Gastroesophageal sphincter (tissue), 4 donors: ENCODE results near the gene LAMTOR1. TPM values are rescaled to one million over a fixed set of nuclear protein-coding genes. Genes with fewer than 3 reads are reported as not detected.

ENCODE experiments used
- ATAC-seq: fragments of 150-250 bp; one replicate; pipeline ENCODE4 v1.9.1; 2016; ENCODE audit warnings: mild to moderate bottlenecking, moderate library complexity
- H3K27ac ChIP-seq, 4 donors: fragments of 200-600 bp; sonication (generic) in 3 of 4; 1 replicate in 3 of 4; 2 replicates in 1 of 4; pipeline ENCODE4 v1.5.1; 2016 to 2019
- H3K27me3 ChIP-seq: fragments of 200-600 bp; sonication (generic); one replicate; pipeline ENCODE4 v1.5.1; 2019
- H3K36me3 ChIP-seq, 2 donors: fragments of 200-600 bp; sonication (generic); one replicate each; pipeline ENCODE4 v1.5.1; 2019; ENCODE audit warnings: control low read depth in 1 of 2
- H3K4me1 ChIP-seq, 3 donors: fragments of 200-600 bp; sonication (generic); 1 replicate in 2 of 3; 2 replicates in 1 of 3; pipeline ENCODE4 v1.5.1; 2016 to 2019; ENCODE audit warnings: control low read depth in 2 of 3
- H3K4me3 ChIP-seq, 2 donors: fragments of 200-600 bp; sonication (generic); one replicate each; pipeline ENCODE4 v1.5.1; 2019; ENCODE audit warnings: mild to moderate bottlenecking in 1 of 2, moderate library complexity in 1 of 2
- H3K9me3 ChIP-seq, 3 donors: fragments of 200-600 bp; sonication (generic); one replicate each; pipeline ENCODE4 v1.5.1; 2017 to 2019; ENCODE audit warnings: control low read depth in 2 of 3
- CTCF ChIP-seq, 4 experiments: fragments of 200-600 bp in 2 of 4; fragments of 450-650 bp in 2 of 4; sonication (generic) in 1 of 4; IDR thresholded peaks; one replicate each; pipeline ENCODE4 v1.5.1; 2017 to 2019; ENCODE audit warnings: antibody characterized with exemption in 4 of 4, mild to moderate bottlenecking in 2 of 4, moderate library complexity in 2 of 4
- EP300 ChIP-seq: sonication (generic); formaldehyde crosslinking; IDR thresholded peaks from one replicate; pipeline ENCODE4 v1.6.1; 2017; ENCODE audit warnings: antibody characterized with exemption, mild to moderate bottlenecking
- POLR2A ChIP-seq, 2 donors: fragments of 450-650 bp; IDR thresholded peaks; one replicate each; pipeline ENCODE4 v1.6.1; 2017; ENCODE audit warnings: antibody characterized with exemption in 2 of 2, mild to moderate bottlenecking in 2 of 2, moderate library complexity in 1 of 2
- POLR2AphosphoS5 ChIP-seq: sonication (generic); formaldehyde crosslinking; IDR thresholded peaks from one replicate; pipeline ENCODE4 v1.6.1; 2017; ENCODE audit warnings: antibody characterized with exemption
- WGBS, 2 donors: methylation state at CpG; one replicate each; pipeline ENCODE4 v1.1.5; 2018; ENCODE audit warnings: low coverage in 1 of 2; 5-methylcytosine and 5-hydroxymethylcytosine counted together
- total RNA-seq, 4 donors: library from RNA; depleted of rRNA; stranded (reverse); fragments of >200 nt; gene quantifications; one replicate each; pipeline ENCODE4 v1.1.0, GENCODE V29; 2016

Gene LAMTOR1
- total RNA-seq, 4 donors from 2014 or later: 87.1 to 103 (median 98.2) TPM

DNA sequence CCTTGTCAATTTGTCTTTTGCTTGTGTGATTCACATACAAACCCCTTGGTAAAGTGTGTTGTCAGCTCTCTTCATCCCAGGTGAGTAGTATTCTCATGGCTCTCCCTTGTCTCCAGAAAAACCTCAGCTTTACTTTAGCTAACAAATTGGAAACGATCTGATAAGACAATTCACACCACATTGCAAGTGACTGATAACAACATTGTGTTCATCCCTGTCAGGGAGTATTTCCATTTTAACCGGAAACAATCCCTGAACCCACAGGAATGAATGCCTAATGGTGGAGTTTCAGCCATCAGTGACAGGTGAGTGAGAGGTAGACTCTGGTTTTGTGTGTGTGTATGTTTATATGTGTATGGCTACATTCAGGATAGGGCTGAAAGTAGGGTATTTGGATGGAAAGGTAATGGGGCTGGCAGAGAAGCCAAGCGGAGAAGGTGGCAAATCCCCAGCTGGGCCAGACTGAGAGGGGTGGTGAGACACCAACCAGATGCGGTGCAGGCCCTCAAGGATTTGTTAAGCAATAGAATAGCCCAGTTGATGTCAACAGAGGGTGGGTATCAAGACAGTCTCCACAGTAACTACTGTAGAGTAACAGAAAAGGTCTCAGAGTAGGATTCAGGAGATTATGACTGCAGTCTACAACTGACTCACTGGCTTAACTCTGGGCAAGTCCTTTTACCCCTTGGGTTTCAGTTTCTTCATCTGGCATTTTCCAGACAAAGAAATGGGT, 14.9 kb downstream of the LAMTOR1 start:
- no peak for ATAC-seq
- peaks cover 0 to 31% of the 10 kb centered on the region in 2 donors for H3K36me3 ChIP-seq
- no peak for TF ChIP-seq CTCF (IDR thresholded peaks at IDR 0.05)
- no peak for TF ChIP-seq EP300
- TF ChIP-seq POLR2AphosphoS5: no peak
- TF ChIP-seq POLR2A (IDR thresholded peaks at IDR 0.05): no peak
- no peak overlapping the region for H3K4me3 ChIP-seq
- no peak overlapping the region for H3K27ac ChIP-seq
- no peaks in the 10 kb centered on the region for H3K27me3 ChIP-seq
- no peaks in the 10 kb centered on the region for H3K9me3 ChIP-seq
- 78 to 84% methylated on average over 4 of the region's 4 CpGs for WGBS, 2 donors
- H3K4me1 ChIP-seq: peaks cover 0 to 14% (median 3%) of the 10 kb centered on the region in 3 donors

DNA sequence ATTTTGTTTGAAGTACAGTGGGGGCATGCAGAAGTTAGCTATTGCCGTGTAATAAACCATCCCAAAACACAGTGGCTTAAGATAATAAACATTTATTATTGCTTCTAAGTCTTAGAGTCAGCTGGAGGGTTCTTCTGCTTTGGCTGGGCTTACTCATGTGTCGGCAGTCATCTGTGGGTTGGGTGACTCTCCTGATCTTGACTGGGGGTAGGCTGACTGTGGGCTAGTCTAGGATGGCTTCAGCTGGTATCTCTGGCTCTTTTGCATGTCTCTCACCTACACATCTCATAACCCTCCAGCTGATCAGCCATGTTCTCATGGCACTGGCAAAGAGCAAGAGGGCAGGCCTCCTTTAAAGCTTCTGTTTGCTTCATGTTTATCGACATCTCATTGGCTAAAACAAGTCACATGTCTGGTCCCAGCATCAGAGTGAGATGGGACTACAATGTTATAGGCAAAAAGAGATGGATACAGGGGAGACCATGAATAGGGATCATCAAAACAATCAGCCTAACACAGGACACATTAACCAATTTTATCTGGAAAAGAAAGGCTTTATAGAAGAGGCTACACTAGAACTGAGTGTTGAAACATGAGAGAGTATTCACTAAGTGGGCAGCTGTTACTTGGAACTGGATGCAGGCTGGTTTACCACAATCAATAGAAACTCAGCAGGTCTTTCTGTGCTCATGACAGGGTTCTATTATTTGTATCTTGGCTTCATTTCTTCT, 17.3 kb downstream of the LAMTOR1 start:
- Histone ChIP-seq H3K4me3 (no peak overlapping the region), H3K27me3 (no peaks in the 10 kb centered on the region), H3K4me1 (peaks cover 0 to 17% (median 0%) of the 10 kb centered on the region in 3 donors), H3K9me3 (no peaks in the 10 kb centered on the region), H3K27ac (no peak overlapping the region), H3K36me3 (peaks cover 0 to 29% of the 10 kb centered on the region in 2 donors)
- ATAC-seq: no peak
- TF ChIP-seq CTCF (IDR thresholded peaks at IDR 0.05): no peak
- no peak for TF ChIP-seq EP300
- TF ChIP-seq POLR2AphosphoS5: no peak
- no peak for TF ChIP-seq POLR2A (IDR thresholded peaks at IDR 0.05)
- 75 to 92% methylated on average over 1 to 2 of the region's 3 CpGs for WGBS, 2 donors

GRCh38 chr11:72084965-72085364, 18.1 kb downstream of the LAMTOR1 start:
- Histone ChIP-seq H3K4me3 (no peak overlapping the region), H3K27me3 (no peaks in the 10 kb centered on the region), H3K9me3 (no peaks in the 10 kb centered on the region), H3K36me3 (peaks cover 0 to 21% of the 10 kb centered on the region in 2 donors), H3K4me1 (peaks cover 0 to 16% (median 0%) of the 10 kb centered on the region in 3 donors), H3K27ac (no peak overlapping the region)
- WGBS, 2 donors: 94% methylated on average over 1 of the region's 1 CpG; no CpG with 5 or more reads in 1 of the 2 donors
- TF ChIP-seq EP300 (no peak), CTCF (IDR thresholded peaks at IDR 0.05) (no peak), POLR2A (IDR thresholded peaks at IDR 0.05) (no peak), POLR2AphosphoS5 (no peak)
- ATAC-seq: no peak

GRCh38 chr11:72084076-72084475, 19.0 kb downstream of the LAMTOR1 start:
- ATAC-seq: no peak

DNA sequence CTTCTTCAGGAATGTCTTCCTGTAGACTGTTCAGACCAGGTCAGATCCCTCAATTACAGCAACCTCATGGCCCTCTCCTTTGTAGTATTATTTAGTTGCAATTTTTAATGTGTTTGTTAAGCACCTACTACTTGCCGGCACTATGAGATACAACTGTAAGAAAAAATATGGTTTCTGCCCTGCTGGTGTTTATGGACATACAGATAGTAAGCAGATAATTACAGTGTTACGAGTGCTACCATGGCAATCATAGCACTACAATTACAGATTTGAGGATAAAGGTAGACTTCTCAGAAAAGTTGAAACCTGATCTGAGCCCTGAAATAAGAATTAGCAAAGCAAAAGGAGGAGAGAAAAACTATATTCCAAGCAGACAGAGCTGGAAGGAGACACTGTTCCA, 19.7 kb downstream of the LAMTOR1 start:
- Histone ChIP-seq H3K4me1 (peaks cover 0 to 31% (median 0%) of the 10 kb centered on the region in 3 donors), H3K4me3 (no peak overlapping the region), H3K9me3 (no peaks in the 10 kb centered on the region), H3K36me3 (peaks cover 0 to 7% of the 10 kb centered on the region in 2 donors), H3K27ac (no peak overlapping the region), H3K27me3 (no peaks in the 10 kb centered on the region)
- TF ChIP-seq EP300 (no peak), POLR2A (IDR thresholded peaks at IDR 0.05) (no peak), CTCF (IDR thresholded peaks at IDR 0.05) (no peak)
- WGBS, 2 donors: 71 to 89% methylated on average over 1 of the region's 2 CpGs
- ATAC-seq: no peak

More at GRCh38 chr11:72084076-72084475, 19.0 kb downstream of the LAMTOR1 start:
- Histone ChIP-seq H3K4me1 (peaks cover 0 to 25% (median 0%) of the 10 kb centered on the region in 3 donors), H3K4me3 (no peak overlapping the region), H3K9me3 (no peaks in the 10 kb centered on the region), H3K27ac (no peak overlapping the region), H3K27me3 (no peaks in the 10 kb centered on the region), H3K36me3 (peaks cover 0 to 12% of the 10 kb centered on the region in 2 donors)
- no peak for TF ChIP-seq POLR2AphosphoS5
- 84 to 94% methylated on average over 3 to 4 of the region's 4 CpGs for WGBS, 2 donors
